NCI-H510A (cell line): ENCODE data around the gene RAB3D.

ENCODE experiments used
- DNase-seq: peaks from one replicate; lab custom pipeline; 2025; lab: John Stamatoyannopoulos, UW

Gene RAB3D

DNA sequence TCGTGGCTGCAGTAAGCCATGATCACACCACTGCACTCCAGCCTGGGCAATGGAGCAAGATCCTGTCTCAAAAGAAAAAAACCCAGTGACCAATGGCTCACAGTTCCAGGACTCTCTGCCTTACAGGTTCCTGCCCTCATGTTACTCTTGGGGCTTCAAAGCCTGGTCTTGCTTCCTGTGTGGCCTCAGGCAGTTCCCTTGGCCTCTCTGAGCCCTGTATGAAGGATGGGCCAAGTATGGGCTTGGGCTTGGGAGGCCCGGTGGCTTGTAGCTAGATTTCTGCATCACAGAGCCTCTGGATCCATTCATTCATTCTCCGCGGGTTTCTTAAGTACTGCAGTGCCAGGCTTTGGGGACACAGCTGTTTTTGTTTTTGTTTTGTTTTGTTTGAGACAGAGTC, 44.3 kb downstream of the RAB3D start:
- DNase-seq: no peak

DNA sequence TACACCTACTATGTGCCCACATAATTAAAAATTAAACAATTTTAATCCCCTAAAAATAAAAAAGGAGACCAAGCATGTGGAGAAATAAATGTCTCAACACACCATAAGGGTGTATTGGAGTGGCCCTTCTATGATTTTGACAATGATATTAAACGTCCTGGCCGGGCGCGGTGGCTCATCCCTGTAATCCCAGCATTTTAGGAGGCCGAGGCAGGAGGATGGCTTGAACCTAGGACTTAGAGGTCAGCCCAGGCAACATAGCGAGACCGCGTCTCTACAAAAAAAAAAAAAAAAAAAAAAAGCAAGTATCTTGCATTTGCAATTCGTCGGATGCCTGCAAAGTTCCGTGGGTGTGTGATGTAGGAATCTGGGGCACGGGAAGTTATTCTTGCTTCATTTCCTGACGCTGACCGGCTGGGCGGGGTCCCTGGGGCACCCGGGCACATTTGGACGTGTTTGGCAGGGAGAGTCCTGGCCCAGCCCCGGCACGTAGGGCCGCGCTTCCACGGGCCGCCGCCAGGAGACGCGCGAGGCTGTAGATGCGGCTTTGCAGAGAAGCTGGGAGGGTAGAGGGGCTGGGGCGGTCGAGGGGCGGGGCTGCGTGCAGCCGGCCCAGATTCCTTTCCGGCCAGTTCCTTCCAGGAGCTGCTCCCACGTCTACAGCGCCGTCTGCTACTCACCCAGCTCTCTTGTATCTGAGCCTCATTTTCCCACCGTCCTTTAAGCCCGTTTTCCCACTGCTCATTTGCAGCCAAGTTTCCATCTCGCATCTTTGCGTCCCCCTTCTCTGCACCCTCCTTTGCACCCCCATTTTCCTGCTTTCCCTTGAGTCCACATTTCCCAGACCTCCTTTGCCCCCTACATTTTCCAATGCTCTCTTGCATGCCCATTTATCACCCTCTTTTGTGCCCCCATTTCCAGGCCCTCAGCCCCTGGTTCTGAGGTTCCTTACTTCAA, 45.7 kb downstream of the RAB3D start:
- peak; percentile 66 for DNase-seq

DNA sequence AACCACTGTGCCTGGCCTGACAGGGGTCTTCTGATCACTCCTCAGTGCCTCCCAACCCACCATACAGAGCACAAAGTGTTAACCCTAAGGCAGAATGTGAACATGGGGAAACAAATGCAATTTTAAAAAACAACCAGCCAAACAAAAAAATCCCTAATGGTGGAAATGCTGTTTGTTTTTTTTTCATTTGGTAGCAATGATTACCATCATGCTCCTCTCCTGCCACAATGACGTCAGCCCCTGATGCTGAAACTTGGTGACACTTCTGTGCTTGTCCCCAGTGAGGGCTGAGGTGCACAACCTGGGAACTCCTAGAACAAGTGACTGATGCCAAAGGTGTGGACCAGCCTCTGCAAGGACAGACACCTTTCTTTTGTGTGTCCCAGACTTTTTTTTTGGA, 47.5 kb downstream of the RAB3D start:
- no peak for DNase-seq

DNA sequence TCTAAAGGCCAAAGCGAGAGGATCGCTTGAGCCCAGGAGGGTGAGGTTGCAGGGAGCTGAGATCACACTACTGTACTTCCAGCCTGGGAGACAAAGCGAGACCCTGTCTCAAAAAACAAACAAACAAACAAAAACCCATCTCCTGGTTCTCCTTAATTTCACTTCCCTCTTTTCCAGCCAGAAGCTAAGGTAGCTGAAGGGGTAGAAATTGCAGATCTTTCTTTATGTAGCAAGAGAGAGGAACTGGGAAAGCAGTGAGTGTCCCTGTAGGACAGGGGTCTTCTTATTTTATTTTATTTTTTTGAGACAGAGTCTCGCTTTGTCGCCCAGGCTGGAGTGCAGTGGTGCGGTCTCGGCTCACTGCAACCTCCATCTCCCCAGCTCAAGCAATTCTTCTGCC, 48.0 kb downstream of the RAB3D start:
- no peak for DNase-seq

DNA sequence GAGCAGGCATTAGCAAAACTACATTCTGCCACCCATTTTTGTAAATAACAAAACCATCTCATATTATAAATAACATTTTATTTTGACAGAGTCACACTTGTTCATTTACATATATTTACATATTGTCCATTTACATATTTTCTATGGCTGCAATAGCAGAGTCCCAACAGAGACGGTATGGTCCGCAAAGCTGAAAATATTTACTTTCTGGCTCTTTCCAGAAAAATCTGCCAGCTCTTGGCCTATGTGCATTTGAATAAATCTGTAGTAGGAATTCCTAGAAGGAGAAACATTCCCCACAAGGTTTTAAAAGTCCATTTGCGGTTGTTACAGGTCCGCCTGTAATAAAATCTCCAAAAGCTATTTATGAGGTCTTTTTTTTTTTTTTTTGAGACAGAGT, 49.2 kb downstream of the RAB3D start:
- no peak for DNase-seq

DNA sequence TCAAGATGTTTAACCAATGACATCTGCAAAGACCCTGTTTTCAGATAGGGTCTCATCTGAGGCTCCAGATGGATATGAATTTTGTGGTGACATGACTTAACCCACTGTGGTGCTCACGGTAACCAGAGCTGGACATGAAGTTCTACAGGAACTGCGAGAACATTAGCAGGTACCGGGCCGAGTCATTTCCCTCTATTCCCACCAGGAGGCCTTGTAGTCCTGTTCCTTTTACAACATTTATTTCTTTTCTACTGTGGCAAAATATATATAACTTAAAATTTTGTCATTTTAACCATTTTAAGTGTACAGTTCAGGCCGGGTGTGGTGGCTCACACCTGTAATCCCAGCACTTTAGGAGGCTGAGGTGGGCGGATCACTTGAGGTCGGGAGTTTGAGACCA, 51.1 kb downstream of the RAB3D start:
- no peak for DNase-seq

DNA sequence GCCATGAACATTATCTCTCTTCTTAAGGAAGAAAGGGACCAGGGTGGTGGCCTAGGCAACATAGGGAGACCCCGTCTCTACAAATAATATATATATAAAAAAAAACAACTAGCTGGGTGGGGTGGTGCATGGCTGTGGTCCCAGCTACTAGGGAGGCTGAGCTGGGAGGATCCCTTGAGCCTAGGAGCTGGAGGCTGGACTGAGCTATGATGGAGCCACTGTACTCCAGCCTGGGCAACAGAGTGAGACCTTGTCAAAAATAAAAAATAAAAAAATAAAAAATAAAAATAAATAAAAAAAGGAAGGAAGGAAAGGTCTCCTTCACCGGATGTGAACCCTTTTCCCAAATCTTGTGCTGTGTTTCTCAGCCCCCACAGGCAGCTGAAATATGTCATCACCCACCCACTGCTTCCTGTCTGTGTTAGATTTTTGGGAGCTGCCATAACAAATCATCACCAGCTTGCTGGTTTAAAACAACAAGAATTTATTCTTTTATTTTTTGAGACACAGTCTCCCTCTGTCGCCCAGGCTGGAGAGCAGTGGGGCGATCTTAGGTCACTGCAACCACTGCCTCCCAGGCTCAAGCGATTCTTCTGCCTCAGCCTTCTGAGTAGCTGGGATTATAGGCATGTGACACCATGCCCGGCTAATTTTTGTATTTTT, 53.0 kb downstream of the RAB3D start:
- DNase-seq: no peak

DNA sequence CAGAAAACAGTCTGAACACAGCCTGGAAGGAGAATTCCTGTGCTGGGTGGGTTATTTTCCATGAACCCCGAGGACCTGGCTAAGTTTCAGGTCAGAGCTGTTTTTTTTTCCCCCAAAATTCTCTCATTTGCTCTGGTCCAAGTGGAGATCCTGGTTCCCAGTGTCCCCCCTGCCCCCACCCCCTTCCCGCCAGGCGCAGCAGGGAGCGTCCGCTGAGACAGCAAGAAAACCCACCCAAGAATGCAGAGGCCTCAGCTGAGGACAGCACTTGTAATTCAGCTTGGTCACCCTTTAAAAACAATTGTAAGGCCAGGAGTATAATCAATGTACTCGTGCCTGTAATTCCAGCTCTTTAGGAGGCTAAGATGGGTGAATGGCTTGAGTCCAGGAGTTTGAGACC, 54.9 kb downstream of the RAB3D start:
- DNase-seq: no peak

DNA sequence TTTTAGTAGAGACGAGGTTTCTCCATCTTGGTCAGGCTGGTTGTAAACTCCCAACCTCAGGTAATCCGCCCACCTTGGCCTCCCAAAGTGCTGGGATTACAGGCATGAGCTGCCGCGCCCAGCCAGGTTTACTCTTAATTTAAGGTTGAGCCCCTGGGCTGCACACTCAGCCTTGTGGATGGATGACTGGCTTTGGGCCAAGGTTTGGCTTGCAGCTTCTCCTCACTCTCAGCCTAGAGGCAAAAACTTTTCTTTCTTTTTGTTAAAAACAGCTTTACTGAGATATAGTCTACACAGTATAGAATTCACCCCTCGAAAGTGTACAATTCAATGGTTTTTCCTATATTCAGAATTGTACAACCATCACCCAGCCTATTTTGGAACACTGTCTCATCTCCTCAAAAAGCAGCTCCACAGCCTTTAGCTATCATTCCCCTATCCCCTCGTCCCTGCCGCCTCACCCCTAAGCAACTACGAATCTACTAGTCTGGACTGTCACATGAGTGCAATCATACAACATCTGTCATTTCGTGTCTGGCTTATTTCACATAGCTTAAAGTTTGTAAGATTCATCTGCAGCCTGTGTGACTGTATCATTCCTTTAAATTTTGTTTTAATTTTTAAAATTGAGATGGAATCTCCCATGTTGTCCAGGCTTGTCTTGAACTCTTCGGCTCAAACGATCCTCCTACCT, 58.0 kb downstream of the RAB3D start:
- no peak for DNase-seq

DNA sequence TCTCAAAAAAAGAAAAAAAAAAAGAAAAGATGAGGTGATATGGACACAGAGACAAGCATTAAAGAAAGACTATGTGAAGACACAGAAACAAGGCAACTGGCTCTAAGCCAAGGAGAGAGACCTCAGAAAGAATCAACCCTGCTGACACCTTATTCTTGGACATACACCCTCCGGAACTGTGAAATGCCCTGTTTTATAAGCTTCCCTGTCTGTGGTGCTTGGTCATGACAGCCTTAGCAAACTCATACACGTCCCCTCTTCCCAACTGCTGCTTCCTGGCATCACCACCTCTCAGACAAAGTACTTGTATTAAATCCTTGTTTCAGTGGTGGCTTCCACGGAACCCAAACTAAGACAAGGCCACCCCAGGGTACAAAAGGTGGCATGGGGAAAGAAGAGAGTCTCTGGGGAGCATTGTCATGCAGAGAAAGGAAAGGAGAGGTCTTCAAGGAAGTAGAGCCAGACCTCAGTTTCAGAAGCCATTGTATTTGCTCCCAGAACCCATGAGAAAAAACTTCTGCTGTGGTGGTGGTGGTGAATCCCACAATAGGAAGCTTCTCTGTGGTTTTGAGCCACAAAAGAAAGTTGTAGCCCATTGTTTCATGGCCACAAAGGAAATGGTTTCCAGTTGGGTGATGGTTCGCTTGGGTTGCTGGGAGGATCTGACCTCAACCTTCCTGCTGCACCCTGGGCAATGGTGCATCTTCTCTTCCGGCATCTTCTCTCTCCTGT, 59.8 kb downstream of the RAB3D start:
- DNase-seq: no peak

DNA sequence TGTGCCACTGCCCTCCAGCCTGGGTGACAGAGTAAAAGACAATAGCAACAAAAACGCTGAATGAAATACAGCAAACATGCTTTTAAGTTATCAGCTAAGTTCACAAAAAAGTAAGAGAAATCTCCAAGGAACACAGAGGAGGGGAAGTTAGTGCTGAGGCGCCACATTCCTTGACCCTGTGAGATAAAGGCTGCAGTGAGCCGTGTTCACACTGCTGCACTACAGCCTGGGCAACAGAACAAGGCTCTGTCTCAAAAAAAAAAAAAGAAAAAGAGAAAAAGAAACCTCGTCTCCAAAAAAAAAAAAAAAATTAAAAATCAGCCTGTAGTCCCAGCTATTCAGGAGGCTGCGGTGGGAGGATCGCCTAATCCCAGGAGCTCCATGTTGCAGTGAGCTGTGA, 60.8 kb downstream of the RAB3D start:
- DNase-seq: no peak

DNA sequence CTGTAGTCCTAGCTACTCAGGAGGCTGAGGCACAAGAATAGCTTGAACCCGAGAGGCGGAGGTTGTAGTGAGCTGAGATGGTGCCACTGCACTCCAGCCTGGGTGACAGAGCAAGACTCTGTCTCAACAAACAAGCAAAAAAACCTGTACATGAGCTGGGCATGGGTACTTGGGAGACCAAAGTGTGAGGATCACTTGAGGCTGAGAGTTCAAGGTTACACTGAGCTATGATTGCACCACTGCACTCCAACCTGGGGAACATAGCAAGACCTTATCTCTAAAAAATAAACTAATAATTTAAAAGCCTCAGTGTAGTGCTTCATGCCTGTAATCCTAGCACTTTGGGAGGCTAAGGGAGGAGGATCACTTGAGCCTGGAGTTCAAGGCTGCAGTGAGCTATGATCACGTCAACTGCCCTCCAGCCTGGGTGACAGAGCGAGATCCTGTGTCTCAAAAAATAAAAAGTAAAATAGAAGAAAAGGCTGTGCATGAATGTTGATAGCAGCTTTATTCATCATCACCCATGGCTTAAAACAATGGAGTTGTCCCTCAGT, 64.8 kb downstream of the RAB3D start:
- no peak for DNase-seq

DNA sequence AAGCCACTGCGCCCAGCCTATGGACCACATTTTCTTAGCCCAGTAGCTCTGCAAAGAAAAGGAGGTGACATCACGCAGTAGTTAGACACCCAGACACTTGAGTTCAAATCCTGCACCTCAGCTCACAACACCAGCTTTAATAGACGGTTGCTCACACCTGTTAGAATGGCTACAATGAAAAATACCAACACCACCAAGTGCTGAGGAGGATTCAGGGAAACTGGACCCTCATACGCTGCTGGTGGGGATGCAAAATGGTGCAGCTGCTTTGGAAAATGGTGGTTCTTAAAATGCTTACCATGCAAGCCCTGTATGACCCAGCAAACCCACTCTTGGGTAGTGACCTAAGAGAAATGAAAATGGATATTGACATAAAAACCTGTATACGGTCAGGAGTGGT, 65.5 kb downstream of the RAB3D start:
- DNase-seq: no peak

DNA sequence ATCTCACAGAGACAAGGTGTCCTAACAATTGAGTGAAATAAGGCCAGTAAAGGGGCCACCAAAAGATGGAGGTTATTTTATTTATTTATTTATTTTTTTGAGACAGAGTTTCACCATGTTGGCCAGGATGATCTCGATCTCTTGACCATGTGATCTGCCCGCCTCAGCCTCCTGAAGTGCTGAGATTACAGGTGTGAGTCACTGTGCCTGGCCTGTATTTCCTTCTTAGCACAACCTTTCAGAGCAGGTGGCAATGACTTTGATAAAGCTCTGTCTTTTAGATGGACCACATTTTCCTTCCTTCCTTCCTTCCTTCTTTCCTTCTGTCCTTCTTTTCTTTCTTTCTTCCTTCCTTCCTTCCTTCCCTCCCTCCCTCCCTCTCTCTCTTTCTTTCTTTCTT, 66.2 kb downstream of the RAB3D start:
- DNase-seq: no peak
